Gastroesophageal sphincter (tissue), 3 donors: ENCODE results near the gene HYAL2.

Source experiments
- CTCF ChIP-seq, 4 experiments: fragments of 200-600 bp in 2 of 4; fragments of 450-650 bp in 2 of 4; sonication (generic) in 1 of 4; IDR thresholded peaks; one replicate each; pipeline ENCODE4 v1.5.1; 2017 to 2019; ENCODE audit warnings: antibody characterized with exemption in 4 of 4, mild to moderate bottlenecking in 2 of 4, moderate library complexity in 2 of 4
- EP300 ChIP-seq: sonication (generic); formaldehyde crosslinking; IDR thresholded peaks from one replicate; pipeline ENCODE4 v1.6.1; 2017; ENCODE audit warnings: antibody characterized with exemption, mild to moderate bottlenecking
- POLR2A ChIP-seq, 2 donors: fragments of 450-650 bp; IDR thresholded peaks; one replicate each; pipeline ENCODE4 v1.6.1; 2017; ENCODE audit warnings: antibody characterized with exemption in 2 of 2, mild to moderate bottlenecking in 2 of 2, moderate library complexity in 1 of 2
- POLR2AphosphoS5 ChIP-seq: sonication (generic); formaldehyde crosslinking; IDR thresholded peaks from one replicate; pipeline ENCODE4 v1.6.1; 2017; ENCODE audit warnings: antibody characterized with exemption

DNA sequence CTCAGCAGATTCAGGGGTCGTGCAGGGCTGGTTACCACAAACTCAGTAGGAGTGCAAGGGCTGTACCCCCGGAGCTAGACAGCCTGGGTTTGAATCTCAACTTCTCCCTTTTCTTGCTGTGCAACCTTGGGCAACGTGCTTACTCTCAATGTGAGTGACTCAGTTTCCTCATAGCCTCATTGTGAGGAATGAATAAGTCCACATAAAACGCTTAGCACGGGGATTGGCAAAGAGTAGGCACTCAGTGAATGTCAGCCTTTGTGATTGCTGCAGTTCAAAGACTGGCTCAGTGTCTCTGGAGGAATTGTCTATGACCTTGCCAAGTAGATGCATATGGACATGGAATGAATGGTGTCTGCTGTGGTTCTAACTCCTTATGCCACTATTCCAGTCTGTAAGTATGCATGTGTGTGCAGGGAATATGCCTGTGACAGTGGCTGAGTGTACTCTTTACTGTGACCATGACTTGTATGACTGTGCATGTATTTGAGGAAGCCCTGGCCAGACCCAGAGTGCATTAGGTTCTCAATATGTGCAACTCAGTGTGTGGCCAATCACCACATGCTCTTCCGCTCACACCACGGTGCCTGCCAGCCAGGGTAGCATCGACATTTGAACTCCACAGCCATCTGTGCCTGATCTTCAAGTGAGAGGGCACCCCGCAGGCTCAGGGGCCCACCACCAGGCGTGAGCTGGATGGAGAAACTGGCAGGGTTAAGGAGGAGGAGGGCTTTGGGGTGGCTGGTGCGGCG is 22.4 kb downstream of the HYAL2 start:
- TF ChIP-seq CTCF (IDR thresholded peaks at IDR 0.05) (no peak), POLR2A (IDR thresholded peaks at IDR 0.05) (no peak), EP300 (no peak), POLR2AphosphoS5 (no peak)
